ENCODE data around the gene PDZD2. TPM values are rescaled to one million over a fixed set of nuclear protein-coding genes. Genes with fewer than 3 reads are reported as not detected.
"Not testable (repeated sequence)": the region's sequence is repeated elsewhere in the genome, so short reads cannot be mapped to it uniquely, and the experiment has no call there.

PDZD2 gene
- total RNA-seq, 1 donor from 2014 or later, result 1.1 TPM

DNA sequence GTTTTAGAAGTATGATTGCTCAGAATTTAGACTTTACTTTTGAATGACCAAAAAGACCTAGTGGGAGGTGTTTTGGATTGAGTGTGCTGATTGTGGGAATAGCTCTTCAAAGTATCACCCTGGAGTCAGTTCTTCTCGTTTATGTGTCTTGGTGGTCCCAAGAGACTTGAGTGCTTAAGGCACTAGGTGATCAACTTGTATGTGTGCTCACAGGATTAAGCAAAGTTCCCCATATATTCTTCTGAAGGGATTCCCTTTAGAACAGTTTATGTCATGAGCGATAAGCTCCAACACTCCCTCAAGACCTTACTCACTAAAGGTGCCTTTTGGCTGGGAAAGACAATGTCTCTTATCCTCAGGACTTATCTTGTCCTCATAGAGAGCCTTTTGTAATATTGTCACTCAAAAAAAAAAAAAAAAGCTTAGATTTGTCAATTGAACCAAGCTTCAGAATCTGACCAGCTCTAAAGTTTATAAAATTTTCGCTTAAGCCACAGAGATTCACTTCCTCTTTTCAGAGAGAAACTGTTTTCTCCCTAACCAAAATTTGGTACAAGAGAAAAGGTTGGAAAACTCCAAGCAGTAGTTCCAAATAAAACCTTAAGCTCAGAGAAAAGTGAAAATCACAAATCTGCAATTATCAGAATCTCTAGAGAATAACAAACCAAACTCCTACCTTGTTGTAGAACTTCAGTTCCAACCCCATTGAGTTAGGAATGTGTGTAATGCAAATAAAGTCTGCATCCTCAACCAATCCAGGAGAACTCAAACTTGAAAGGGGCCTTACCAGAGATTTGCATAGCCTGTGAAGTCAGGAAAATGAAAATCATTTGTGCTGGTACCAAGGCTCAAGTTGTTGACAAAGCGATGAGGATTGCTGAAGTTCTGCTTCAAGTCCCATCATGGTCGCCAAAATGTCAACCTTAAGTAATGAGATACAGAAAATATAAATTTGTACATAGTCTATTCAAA lies 40.0 kb upstream of the PDZD2 start:
- H3K36me3 Mint-ChIP-seq, result no peaks in the 10 kb centered on the region
- H3K27ac Mint-ChIP-seq, result no peak overlapping the region
- no peaks in the 10 kb centered on the region for H3K79me2 ChIP-seq (ENCODE audit: low read depth)
- H3K4me1 Mint-ChIP-seq, result peaks cover 3% of the 10 kb centered on the region
- H3K4me3 ChIP-seq, result no peak overlapping the region
- H3K9me3 ChIP-seq (ENCODE audit: low read depth), result no peaks in the 10 kb centered on the region
- no peaks in the 10 kb centered on the region for H3F3A ChIP-seq (ENCODE audit: low read depth)
- H3K9ac ChIP-seq, result no peak overlapping the region
- H3K9me3 Mint-ChIP-seq, result peaks cover 3% of the 10 kb centered on the region
- H2AFZ ChIP-seq (replicated peaks), result no peak overlapping the region
- no peak overlapping the region for H3K4me2 ChIP-seq
- no peak for DNase-seq (ENCODE audit: low spot score)
- no peaks in the 10 kb centered on the region for H4K20me1 ChIP-seq (ENCODE audit: low read depth)
- H3K36me3 ChIP-seq, result no peaks in the 10 kb centered on the region
- H3K4me3 Mint-ChIP-seq, result no peak overlapping the region
- peaks cover 7% of the 10 kb centered on the region for H3K4me1 ChIP-seq
- H3K27me3 ChIP-seq, result peaks cover 3% of the 10 kb centered on the region
- no peak for TF ChIP-seq EZH2 (IDR thresholded peaks at IDR 0.05)
- no peak for TF ChIP-seq EZH2phosphoT487 (IDR thresholded peaks at IDR 0.05)
- TF ChIP-seq, protein P1, sequence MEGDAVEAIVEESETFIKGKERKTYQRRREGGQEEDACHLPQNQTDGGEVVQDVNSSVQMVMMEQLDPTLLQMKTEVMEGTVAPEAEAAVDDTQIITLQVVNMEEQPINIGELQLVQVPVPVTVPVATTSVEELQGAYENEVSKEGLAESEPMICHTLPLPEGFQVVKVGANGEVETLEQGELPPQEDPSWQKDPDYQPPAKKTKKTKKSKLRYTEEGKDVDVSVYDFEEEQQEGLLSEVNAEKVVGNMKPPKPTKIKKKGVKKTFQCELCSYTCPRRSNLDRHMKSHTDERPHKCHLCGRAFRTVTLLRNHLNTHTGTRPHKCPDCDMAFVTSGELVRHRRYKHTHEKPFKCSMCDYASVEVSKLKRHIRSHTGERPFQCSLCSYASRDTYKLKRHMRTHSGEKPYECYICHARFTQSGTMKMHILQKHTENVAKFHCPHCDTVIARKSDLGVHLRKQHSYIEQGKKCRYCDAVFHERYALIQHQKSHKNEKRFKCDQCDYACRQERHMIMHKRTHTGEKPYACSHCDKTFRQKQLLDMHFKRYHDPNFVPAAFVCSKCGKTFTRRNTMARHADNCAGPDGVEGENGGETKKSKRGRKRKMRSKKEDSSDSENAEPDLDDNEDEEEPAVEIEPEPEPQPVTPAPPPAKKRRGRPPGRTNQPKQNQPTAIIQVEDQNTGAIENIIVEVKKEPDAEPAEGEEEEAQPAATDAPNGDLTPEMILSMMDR (IDR thresholded peaks at IDR 0.05), result no peak
- no peak overlapping the region for H3K27ac ChIP-seq
- H3K27me3 Mint-ChIP-seq (ENCODE audit: insufficient read depth, low read depth), result no peaks in the 10 kb centered on the region

DNA sequence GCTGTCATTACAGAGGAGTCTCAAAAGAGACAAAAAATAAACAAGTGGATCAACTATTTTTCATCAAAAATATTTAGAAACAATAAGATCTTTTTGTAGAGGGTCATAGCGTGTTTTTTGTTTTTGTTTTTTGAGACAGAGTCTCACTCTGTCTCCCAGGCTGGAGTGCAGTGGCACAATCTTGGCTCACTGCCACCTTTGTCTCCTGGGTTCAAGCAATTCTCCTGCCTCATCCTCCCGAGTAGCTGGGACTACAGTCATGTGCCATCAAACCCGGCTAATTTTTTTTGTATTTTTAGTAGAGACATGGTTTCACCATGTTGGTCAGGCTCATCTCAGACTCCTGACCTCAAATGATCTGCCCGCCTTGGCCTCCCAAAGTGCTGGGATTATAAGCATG lies 36.6 kb upstream of the PDZD2 start:
- not testable (repeated sequence) for H3K36me3 Mint-ChIP-seq; H3K27me3 ChIP-seq; H4K20me1 ChIP-seq (ENCODE audit: low read depth); H3F3A ChIP-seq (ENCODE audit: low read depth); H3K27me3 Mint-ChIP-seq (ENCODE audit: insufficient read depth, low read depth); H3K4me3 ChIP-seq; H2AFZ ChIP-seq (replicated peaks); H3K9me3 Mint-ChIP-seq; H3K4me2 ChIP-seq; H3K9me3 ChIP-seq (ENCODE audit: low read depth); H3K27ac Mint-ChIP-seq; H3K4me3 Mint-ChIP-seq; H3K9ac ChIP-seq; DNase-seq (ENCODE audit: low spot score); H3K79me2 ChIP-seq (ENCODE audit: low read depth); H3K36me3 ChIP-seq; H3K27ac ChIP-seq; H3K4me1 ChIP-seq; H3K4me1 Mint-ChIP-seq

DNA sequence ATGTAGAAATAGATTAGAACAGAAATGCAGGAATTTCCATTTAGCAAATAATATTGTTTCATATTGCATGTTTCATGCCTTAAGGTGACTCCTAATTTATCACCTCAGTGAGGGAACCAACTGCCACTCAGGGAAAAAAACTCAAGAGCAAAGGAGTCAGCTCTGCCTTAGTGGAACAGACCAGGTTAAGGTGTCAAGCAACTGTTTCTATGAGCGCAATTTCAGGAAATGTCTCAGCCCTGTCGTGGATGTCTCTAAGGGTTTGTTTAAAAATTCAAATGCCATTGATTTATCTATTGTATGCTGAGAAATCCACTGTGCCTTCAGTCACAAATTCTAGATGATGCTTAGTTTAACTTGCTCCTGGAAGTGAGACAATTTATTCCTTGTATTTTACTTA lies 34.7 kb upstream of the PDZD2 start:
- no peak overlapping the region for H3K27ac ChIP-seq
- Mint-ChIP-seq H3K27me3 (ENCODE audit: insufficient read depth, low read depth) (no peaks in the 10 kb centered on the region), H3K9me3 (no peaks in the 10 kb centered on the region), H3K4me1 (peaks cover 3% of the 10 kb centered on the region), H3K4me3 (no peak overlapping the region), H3K36me3 (no peaks in the 10 kb centered on the region), H3K27ac (peak overlapping the region; percentile 54)
- no peaks in the 10 kb centered on the region for H4K20me1 ChIP-seq (ENCODE audit: low read depth)
- DNase-seq (ENCODE audit: low spot score), result no peak
- no peaks in the 10 kb centered on the region for H3K36me3 ChIP-seq
- no peak overlapping the region for H3K4me3 ChIP-seq
- H3K4me1 ChIP-seq, result peaks cover 7% of the 10 kb centered on the region
- TF ChIP-seq EZH2 (IDR thresholded peaks at IDR 0.05), result no peak
- TF ChIP-seq, protein P1 (IDR thresholded peaks at IDR 0.05), result no peak
- TF ChIP-seq EZH2phosphoT487 (IDR thresholded peaks at IDR 0.05), result no peak
- H3K27me3 ChIP-seq, result peaks cover 3% of the 10 kb centered on the region
- H3K9me3 ChIP-seq (ENCODE audit: low read depth), result no peaks in the 10 kb centered on the region
- no peaks in the 10 kb centered on the region for H3K79me2 ChIP-seq (ENCODE audit: low read depth)
- H3F3A ChIP-seq (ENCODE audit: low read depth), result no peaks in the 10 kb centered on the region
- no peak overlapping the region for H2AFZ ChIP-seq (replicated peaks)
- H3K4me2 ChIP-seq, result no peak overlapping the region
- no peak overlapping the region for H3K9ac ChIP-seq

DNA sequence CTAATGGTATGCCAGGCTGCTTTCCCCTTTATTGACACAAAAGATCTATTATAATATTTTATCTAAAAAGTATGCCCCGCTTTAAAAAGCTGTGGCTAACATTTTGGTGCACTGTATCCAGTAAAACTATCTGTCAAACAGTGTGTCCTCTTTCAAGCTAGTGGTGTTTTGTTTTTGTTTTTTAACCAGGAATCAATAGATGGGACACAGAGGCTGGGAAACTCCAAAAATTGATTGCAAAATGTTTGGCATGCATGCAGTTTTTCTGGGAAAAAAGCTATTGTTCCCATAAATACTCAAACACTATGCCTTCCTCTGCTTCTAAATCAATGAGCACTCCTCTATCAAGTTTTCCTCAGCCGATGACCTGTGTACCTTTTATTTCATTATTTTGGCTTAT lies 34.3 kb upstream of the PDZD2 start:
- no peak overlapping the region for H3K4me3 Mint-ChIP-seq
- Histone ChIP-seq H2AFZ (replicated peaks) (no peak overlapping the region), H3K4me2 (no peak overlapping the region), H3K9ac (no peak overlapping the region), H3K27ac (no peak overlapping the region), H3K4me3 (no peak overlapping the region), H3K4me1 (peaks cover 7% of the 10 kb centered on the region), H3K36me3 (no peaks in the 10 kb centered on the region), H4K20me1 (ENCODE audit: low read depth) (no peaks in the 10 kb centered on the region), H3K79me2 (ENCODE audit: low read depth) (no peaks in the 10 kb centered on the region), H3F3A (ENCODE audit: low read depth) (no peaks in the 10 kb centered on the region), H3K27me3 (peaks cover 3% of the 10 kb centered on the region), H3K9me3 (ENCODE audit: low read depth) (no peaks in the 10 kb centered on the region)
- no peaks in the 10 kb centered on the region for H3K27me3 Mint-ChIP-seq (ENCODE audit: insufficient read depth, low read depth)
- no peaks in the 10 kb centered on the region for H3K36me3 Mint-ChIP-seq
- H3K27ac Mint-ChIP-seq, result no peak overlapping the region
- no peak for DNase-seq (ENCODE audit: low spot score)
- TF ChIP-seq, protein P1 (IDR thresholded peaks at IDR 0.05), result no peak
- TF ChIP-seq EZH2phosphoT487 (IDR thresholded peaks at IDR 0.05) (no peak), EZH2 (IDR thresholded peaks at IDR 0.05) (no peak)
- no peaks in the 10 kb centered on the region for H3K9me3 Mint-ChIP-seq
- peaks cover 3% of the 10 kb centered on the region for H3K4me1 Mint-ChIP-seq

All from neural progenitor cell (in vitro differentiated cells).